IMR-90 (cell line): ENCODE measurements around the gene NAV2. TPM values are rescaled to one million over a fixed set of nuclear protein-coding genes. Genes with fewer than 3 reads are reported as not detected.

ENCODE experiments used
- ATAC-seq: fragments of 200-7000 bp; cut with Tn5 transposase; 2 replicates; pipeline ENCODE4 v1.9.1; 2020; ENCODE audit warnings: low read depth, mild to moderate bottlenecking, moderate library complexity
- BruUV-seq: library from RNA; stranded (reverse); fragments of 400-500 nt; replicated peaks from 2 replicates; lab custom pipeline; 2021; lab: Mats Ljungman, UMichigan
- CTCF ChIA-PET: fragments of 300-600 bp; formaldehyde crosslinking; extraction: SDS; loops from one replicate; lab custom pipeline; 2021; ENCODE audit warnings: antibody characterized with exemption; lab: Yijun Ruan, JAX
- POLR2A ChIA-PET: fragments of 300-600 bp; sonication (Branson Sonifier 250); formaldehyde crosslinking; loops from one replicate; lab custom pipeline; 2022; ENCODE audit warnings: antibody characterized with exemption; ENCODE audit not compliant: unreplicated experiment; lab: Charles Lee
- DNase-seq: peaks from one replicate; pipeline ENCODE4 v3.0.0; 2013
- H2AFZ ChIP-seq: replicated peaks from 2 replicates; pipeline ENCODE3; 2013; ENCODE audit warnings: low read length, mild to moderate bottlenecking; ENCODE audit not compliant: poor library complexity
- H2AK5ac ChIP-seq: 2 replicates; pipeline ENCODE4 v1.6.1; 2013; ENCODE audit warnings: low read depth, low read length, inconsistent platforms
- H2AK9ac ChIP-seq: replicated peaks from 2 replicates; pipeline ENCODE3; 2013; ENCODE audit warnings: mild to moderate bottlenecking, low read depth, low read length, moderate library complexity; ENCODE audit not compliant: poor library complexity
- H2BK120ac ChIP-seq: 2 replicates; pipeline ENCODE4 v1.6.1; 2013; ENCODE audit warnings: low read depth, low read length, inconsistent platforms
- H2BK15ac ChIP-seq: 3 replicates; pipeline ENCODE4 v1.6.1; 2013; ENCODE audit warnings: low read depth, low read length, inconsistent platforms
- H2BK20ac ChIP-seq: 2 replicates; pipeline ENCODE4 v1.6.1; 2013; ENCODE audit warnings: low read depth, mild to moderate bottlenecking, inconsistent platforms, low read length, moderate library complexity
- H2BK5ac ChIP-seq: 2 replicates; pipeline ENCODE4 v1.6.1; 2013; ENCODE audit warnings: mild to moderate bottlenecking, low read depth, low read length, inconsistent platforms; ENCODE audit not compliant: poor library complexity, severe bottlenecking
- H3K14ac ChIP-seq: replicated peaks from 2 replicates; pipeline ENCODE4 v1.6.1; 2013; ENCODE audit warnings: low read depth, low read length, inconsistent platforms
- H3K18ac ChIP-seq: 2 replicates; pipeline ENCODE4 v1.6.1; 2013; ENCODE audit warnings: low read depth, low read length, control low read depth
- H3K23ac ChIP-seq: 2 replicates; pipeline ENCODE4 v1.6.1; 2013; ENCODE audit warnings: low read depth, low read length, inconsistent platforms
- H3K27ac ChIP-seq: 2 replicates; pipeline ENCODE4 v1.5.1; 2013; ENCODE audit warnings: mild to moderate bottlenecking, control low read depth, low read length; ENCODE audit not compliant: insufficient read depth
- H3K27me3 ChIP-seq: 2 replicates; pipeline ENCODE4 v1.6.1; 2013; ENCODE audit warnings: low read length; ENCODE audit not compliant: control insufficient read depth, insufficient read depth
- H3K36me3 ChIP-seq: 2 replicates; pipeline ENCODE4 v1.6.1; 2013; ENCODE audit warnings: low read length, mixed read lengths; ENCODE audit not compliant: control insufficient read depth, insufficient read depth
- H3K4ac ChIP-seq: 2 replicates; pipeline ENCODE4 v1.6.1; 2013; ENCODE audit warnings: low read depth, low read length, inconsistent platforms
- H3K4me1 ChIP-seq: 2 replicates; pipeline ENCODE4 v1.6.1; 2013; ENCODE audit warnings: low read length, mixed read lengths; ENCODE audit not compliant: control insufficient read depth, insufficient read depth
- H3K4me2 ChIP-seq: 2 replicates; pipeline ENCODE4 v1.6.1; 2013; ENCODE audit warnings: low read depth, mild to moderate bottlenecking, control low read depth, low read length, moderate library complexity
- H3K4me3 ChIP-seq: 2 replicates; pipeline ENCODE4 v1.5.1; 2013; ENCODE audit warnings: low read depth, mild to moderate bottlenecking, control low read depth, low read length, moderate library complexity; ENCODE audit not compliant: insufficient read depth
- H3K56ac ChIP-seq: 2 replicates; pipeline ENCODE4 v1.6.1; 2013; ENCODE audit warnings: low read length, inconsistent platforms; ENCODE audit not compliant: insufficient read depth; ENCODE audit errors: extremely low read depth
- H3K79me1 ChIP-seq, 2 experiments: 2 replicates each; pipeline ENCODE4 v1.6.1; 2013; ENCODE audit warnings: low read length in 2 of 2, inconsistent platforms in 1 of 2, low read depth in 1 of 2
- H3K9ac ChIP-seq: 2 replicates; pipeline ENCODE4 v1.6.1; 2013; ENCODE audit warnings: low read depth, low read length, control low read depth
- H3K9me1 ChIP-seq: 2 replicates; pipeline ENCODE4 v1.6.1; 2013; ENCODE audit warnings: low read length, inconsistent platforms; ENCODE audit not compliant: insufficient read depth
- H3K9me3 ChIP-seq: 2 replicates; pipeline ENCODE4 v1.6.1; 2013; ENCODE audit warnings: low read length; ENCODE audit not compliant: control insufficient read depth, insufficient read depth
- H4K20me1 ChIP-seq: 2 replicates; pipeline ENCODE4 v1.6.1; 2013; ENCODE audit warnings: low read length, inconsistent platforms; ENCODE audit not compliant: insufficient read depth
- H4K5ac ChIP-seq: 2 replicates; pipeline ENCODE4 v1.6.1; 2013; ENCODE audit warnings: mild to moderate bottlenecking, low read depth, low read length, control low read depth
- H4K8ac ChIP-seq, 2 experiments: 2 replicates each; pipeline ENCODE4 v1.6.1; 2013; ENCODE audit warnings: low read depth in 2 of 2, low read length in 2 of 2, control low read depth in 1 of 2, inconsistent platforms in 1 of 2
- H4K91ac ChIP-seq: 2 replicates; pipeline ENCODE4 v1.6.1; 2013; ENCODE audit warnings: low read depth, low read length, inconsistent platforms; ENCODE audit not compliant: insufficient read depth
- CEBPB ChIP-seq: IDR thresholded peaks from 2 replicates; pipeline ENCODE4 v1.6.1; 2012; ENCODE audit warnings: low read depth, low read length, improper control_type of control experiment
- CHD1 ChIP-seq: IDR thresholded peaks from 2 replicates; pipeline ENCODE4 v1.6.1; 2012; ENCODE audit warnings: low read depth, low read length, improper control_type of control experiment
- FOS ChIP-seq: fragments of 150-350 bp; IDR thresholded peaks from 2 replicates; pipeline ENCODE4 v1.6.1; 2016; ENCODE audit warnings: low read depth, low read length
- MAFK ChIP-seq: IDR thresholded peaks from 2 replicates; pipeline ENCODE4 v1.6.1; 2012; ENCODE audit warnings: low read depth, low read length, improper control_type of control experiment
- MAZ ChIP-seq: IDR thresholded peaks from 2 replicates; pipeline ENCODE4 v1.6.1; 2012; ENCODE audit warnings: low read depth, mild to moderate bottlenecking, low read length, improper control_type of control experiment, moderate library complexity, borderline replicate concordance
- MXI1 ChIP-seq: IDR thresholded peaks from 2 replicates; pipeline ENCODE4 v1.6.1; 2012; ENCODE audit warnings: low read depth, mild to moderate bottlenecking, low read length, moderate library complexity, borderline replicate concordance
- NFE2L2 ChIP-seq: fragments of 150-350 bp; IDR thresholded peaks from 2 replicates; pipeline ENCODE4 v1.6.1; 2016; ENCODE audit warnings: low read depth, mild to moderate bottlenecking, low read length
- POLR2A ChIP-seq: IDR thresholded peaks from 2 replicates; pipeline ENCODE4 v1.6.1; 2012; ENCODE audit warnings: mild to moderate bottlenecking, low read depth, low read length
- RAD21 ChIP-seq: IDR thresholded peaks from 2 replicates; pipeline ENCODE4 v1.6.1; 2012; ENCODE audit warnings: low read length, improper control_type of control experiment
- RCOR1 ChIP-seq: IDR thresholded peaks from 2 replicates; pipeline ENCODE4 v1.6.1; 2012; ENCODE audit warnings: mild to moderate bottlenecking, low read length, improper control_type of control experiment; ENCODE audit not compliant: insufficient replicate concordance
- RFX5 ChIP-seq: IDR thresholded peaks from 2 replicates; pipeline ENCODE4 v1.8.0; 2012; ENCODE audit warnings: low read depth, mild to moderate bottlenecking, low read length, moderate library complexity
- SMC3 ChIP-seq: fragments of 150-350 bp; IDR thresholded peaks from 2 replicates; pipeline ENCODE4 v1.6.1; 2016; ENCODE audit warnings: low read depth, mild to moderate bottlenecking, antibody characterized with exemption, low read length, moderate library complexity
- WGBS, 2 experiments: methylation state at CpG; one replicate each; pipeline versions ENCODE4 v1.1.5 to v1.1.7; 2013; ENCODE audit warnings: missing lambda C conversion rate in 2 of 2; ENCODE audit not compliant: insufficient read length in 1 of 2; ENCODE audit errors: extremely low coverage in 2 of 2; 5-methylcytosine and 5-hydroxymethylcytosine counted together
- dilution Hi-C: fragments of 300-500 bp; cut with HindIII; formaldehyde crosslinking; loops from one replicate; pipeline ENCODE4 v1.14.3; 2018; ENCODE audit warnings: low sequenced_read_pairs; ENCODE audit not compliant: unreplicated experiment
- in situ Hi-C: fragments of 300-500 bp; cut with MboI; formaldehyde crosslinking; loops from 3 replicates; pipeline ENCODE4 v1.14.3; 2019; ENCODE audit warnings: low sequenced_read_pairs, inconsistent platforms, mixed read lengths
- intact Hi-C: fragments of 100-400 bp; cut with micrococcal nuclease; formaldehyde crosslinking; loops from 2 replicates; pipeline ENCODE4 v1.10.0; 2022
- polyA plus RNA-seq, 3 experiments: library from polyadenylated mRNA; depleted of rRNA; stranded (reverse); fragments of >200 nt; gene quantifications; 2 replicates each; pipeline ENCODE4 v1.2.3, GENCODE V29; 2012; ENCODE audit warnings: low replicate concordance in 1 of 3
- total RNA-seq: library from RNA; depleted of rRNA; stranded (reverse); fragments of >200 nt; gene quantifications from 2 replicates; pipeline ENCODE4 v1.2.3, GENCODE V29; 2012
- TF ChIP-seq, protein P1 (sequence below): conservative IDR thresholded peaks from 2 replicates; pipeline ENCODE4 v1.5.1; 2012; ENCODE audit warnings: mild to moderate bottlenecking, low read depth, low read length, improper control_type of control experiment
- TF ChIP-seq, protein P2 (sequence below): fragments of 150-350 bp; IDR thresholded peaks from 2 replicates; pipeline ENCODE4 v1.6.1; 2017; ENCODE audit warnings: mild to moderate bottlenecking, antibody characterized with exemption, low read length, low read depth

Gene NAV2
- total and polyA plus RNA-seq, 2 of the 4 experiments (the other 2 are of a cell fraction): 4.5 to 12.6 TPM

DNA sequence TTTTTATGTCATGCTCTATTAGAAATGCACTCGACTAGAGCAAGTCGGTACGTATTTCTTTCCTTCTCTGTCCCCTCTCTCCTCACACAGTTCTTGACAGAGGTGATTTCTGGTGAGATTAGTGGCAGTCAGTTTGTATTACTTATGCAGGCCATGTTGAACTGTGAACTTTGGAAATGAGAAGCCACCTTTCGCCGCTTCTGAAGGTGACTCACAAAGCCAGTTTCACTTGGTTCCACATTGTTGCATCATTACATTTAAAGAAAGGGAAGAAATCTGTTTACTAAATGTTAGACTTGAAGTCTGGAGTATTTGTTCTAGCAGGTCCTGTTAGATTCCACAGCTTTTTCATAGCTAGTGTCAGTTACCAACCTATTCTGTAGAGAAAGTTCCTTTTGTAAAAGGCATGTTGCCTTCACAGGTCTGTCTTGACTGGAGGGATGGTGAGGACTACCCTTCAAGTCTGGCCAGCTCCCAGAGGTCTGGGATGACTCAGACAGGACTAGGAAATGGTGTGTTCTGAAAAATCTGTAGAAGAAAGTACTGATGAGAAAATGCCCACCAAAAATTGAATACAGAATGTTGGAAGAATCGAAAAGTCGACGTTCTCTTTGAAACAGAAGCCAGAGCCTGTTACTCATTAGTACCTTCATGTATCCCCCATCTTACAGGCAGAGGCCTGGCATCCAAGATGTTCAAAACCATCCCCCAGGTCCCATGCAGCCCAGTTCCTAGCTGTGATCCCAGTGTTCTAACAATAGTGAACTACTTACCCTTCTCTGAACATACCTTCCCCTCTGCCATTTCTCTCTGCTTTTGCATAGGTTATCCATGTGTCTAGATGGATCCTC is 266.3 kb downstream of the NAV2 start:
- no peak overlapping the region for H2AK9ac ChIP-seq
- H2BK5ac ChIP-seq: peak overlapping the region; percentile 56
- no peaks in the 10 kb centered on the region for H4K20me1 ChIP-seq
- ChIA-PET CTCF (interaction anchor here (0.6 to 2.1 kb wide), 2 partner anchors 25 to 95 kb away, joined by 4 to 8 read pairs; no protein-coding TSS in a partner anchor), POLR2A (no interaction called here)
- dilution Hi-C loops (no loop called here), intact Hi-C loops (no loop called here), in situ Hi-C loops (no loop called here)
- 0 out of 2 replicates have a peak overlapping the region, but pooled peaks have one; percentile 17 for H3K9ac ChIP-seq
- peak; percentile 61 for ATAC-seq
- H3K23ac ChIP-seq: peak overlapping the region; percentile 21
- peak overlapping the region; percentile 48 for H3K4me2 ChIP-seq
- DNase-seq: peak; percentile 90
- H4K91ac ChIP-seq: peak overlapping the region; percentile 88
- 0 out of 2 replicates have a peak, but pooled peaks cover 2% of the 10 kb centered on the region for H3K36me3 ChIP-seq
- H3K9me1 ChIP-seq: peaks cover 18% of the 10 kb centered on the region
- peak overlapping the region; percentile 81 for H3K27ac ChIP-seq
- H3K9me3 ChIP-seq: no peaks in the 10 kb centered on the region
- peak overlapping the region; percentile 69 for H3K18ac ChIP-seq
- H3K4ac ChIP-seq: peak overlapping the region; percentile 81
- H2BK120ac ChIP-seq: peak overlapping the region; percentile 90
- H2AFZ ChIP-seq: no peak overlapping the region
- H2BK20ac ChIP-seq: peak overlapping the region; percentile 87
- peak overlapping the region; percentile 78 for H3K14ac ChIP-seq
- H3K79me1 ChIP-seq: peaks cover 21 to 37% of the 10 kb centered on the region in 2 experiments
- peak overlapping the region; percentile 65 for H4K5ac ChIP-seq
- H3K4me3 ChIP-seq: no peak overlapping the region
- H4K8ac ChIP-seq: peak overlapping the region; percentile 21 to 64; a peak in 3 of 4 replicates
- no TSS peak for BruUV-seq
- WGBS, 2 experiments: no CpG with 5 or more reads among the region's 8 CpGs
- peak overlapping the region; percentile 90 for H2AK5ac ChIP-seq
- no peaks in the 10 kb centered on the region for H3K27me3 ChIP-seq
- H2BK15ac ChIP-seq: peak overlapping the region; percentile 75
- H3K56ac ChIP-seq: peak overlapping the region; percentile 58
- peaks cover 30% of the 10 kb centered on the region for H3K4me1 ChIP-seq
- TF ChIP-seq MAFK: no peak
- no peak for TF ChIP-seq MXI1
- peak; percentile 98 for TF ChIP-seq CEBPB
- TF ChIP-seq NFE2L2: no peak
- TF ChIP-seq MAZ: no peak
- TF ChIP-seq RFX5: no peak
- no peak for TF ChIP-seq CHD1
- TF ChIP-seq SMC3: no peak
- TF ChIP-seq RCOR1: no peak
- no peak for TF ChIP-seq POLR2A
- TF ChIP-seq, protein P1, sequence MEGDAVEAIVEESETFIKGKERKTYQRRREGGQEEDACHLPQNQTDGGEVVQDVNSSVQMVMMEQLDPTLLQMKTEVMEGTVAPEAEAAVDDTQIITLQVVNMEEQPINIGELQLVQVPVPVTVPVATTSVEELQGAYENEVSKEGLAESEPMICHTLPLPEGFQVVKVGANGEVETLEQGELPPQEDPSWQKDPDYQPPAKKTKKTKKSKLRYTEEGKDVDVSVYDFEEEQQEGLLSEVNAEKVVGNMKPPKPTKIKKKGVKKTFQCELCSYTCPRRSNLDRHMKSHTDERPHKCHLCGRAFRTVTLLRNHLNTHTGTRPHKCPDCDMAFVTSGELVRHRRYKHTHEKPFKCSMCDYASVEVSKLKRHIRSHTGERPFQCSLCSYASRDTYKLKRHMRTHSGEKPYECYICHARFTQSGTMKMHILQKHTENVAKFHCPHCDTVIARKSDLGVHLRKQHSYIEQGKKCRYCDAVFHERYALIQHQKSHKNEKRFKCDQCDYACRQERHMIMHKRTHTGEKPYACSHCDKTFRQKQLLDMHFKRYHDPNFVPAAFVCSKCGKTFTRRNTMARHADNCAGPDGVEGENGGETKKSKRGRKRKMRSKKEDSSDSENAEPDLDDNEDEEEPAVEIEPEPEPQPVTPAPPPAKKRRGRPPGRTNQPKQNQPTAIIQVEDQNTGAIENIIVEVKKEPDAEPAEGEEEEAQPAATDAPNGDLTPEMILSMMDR: no peak
- TF ChIP-seq, protein P2, sequence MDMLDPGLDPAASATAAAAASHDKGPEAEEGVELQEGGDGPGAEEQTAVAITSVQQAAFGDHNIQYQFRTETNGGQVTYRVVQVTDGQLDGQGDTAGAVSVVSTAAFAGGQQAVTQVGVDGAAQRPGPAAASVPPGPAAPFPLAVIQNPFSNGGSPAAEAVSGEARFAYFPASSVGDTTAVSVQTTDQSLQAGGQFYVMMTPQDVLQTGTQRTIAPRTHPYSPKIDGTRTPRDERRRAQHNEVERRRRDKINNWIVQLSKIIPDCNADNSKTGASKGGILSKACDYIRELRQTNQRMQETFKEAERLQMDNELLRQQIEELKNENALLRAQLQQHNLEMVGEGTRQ: no peak
- TF ChIP-seq FOS: peak; percentile 64; the same call in 1 of the 2 replicates
- TF ChIP-seq RAD21: no peak
